Measurements from ENCODE around the gene FHIP2A.

The FHIP2A gene

GRCh38 chr10:114815791-114816190 is 5.8 kb upstream of the FHIP2A start:
- no peak for TF ChIP-seq CTCF (IDR thresholded peaks at IDR 0.05; ENCODE audit: low read depth, low read length, missing control alignments)
- H3K4me3 ChIP-seq (ENCODE audit: low read depth, low read length), result no peak overlapping the region
- no peak for DNase-seq (ENCODE audit: low read depth)

- no peak for DNase-seq (ENCODE audit: low read depth)
- TF ChIP-seq CTCF (IDR thresholded peaks at IDR 0.05; ENCODE audit: low read depth, low read length, missing control alignments), result no peak
- no peak overlapping the region for H3K4me3 ChIP-seq (ENCODE audit: low read depth, low read length)
These were observed 5.3 kb upstream of the FHIP2A start for GRCh38 chr10:114816308-114816707.

GRCh38 chr10:114819322-114819721 is 2.3 kb upstream of the FHIP2A start:
- TF ChIP-seq CTCF (IDR thresholded peaks at IDR 0.05; ENCODE audit: low read depth, low read length, missing control alignments), result no peak
- DNase-seq (ENCODE audit: low read depth), result no peak
- H3K4me3 ChIP-seq (ENCODE audit: low read depth, low read length), result no peak overlapping the region

- H3K4me3 ChIP-seq (ENCODE audit: low read depth, low read length), result peak overlapping the region; percentile 69
- TF ChIP-seq CTCF (IDR thresholded peaks at IDR 0.05; ENCODE audit: low read depth, low read length, missing control alignments), result no peak
- no peak for DNase-seq (ENCODE audit: low read depth)
These were observed 399 bp downstream of the FHIP2A start for GRCh38 chr10:114821915-114822443.

GRCh38 chr10:114822444-114823076 is 980 bp downstream of the FHIP2A start:
- peak overlapping the region; percentile 69 for H3K4me3 ChIP-seq (ENCODE audit: low read depth, low read length)
- TF ChIP-seq CTCF (IDR thresholded peaks at IDR 0.05; ENCODE audit: low read depth, low read length, missing control alignments), result no peak
- no peak for DNase-seq (ENCODE audit: low read depth)

- no peak for TF ChIP-seq CTCF (IDR thresholded peaks at IDR 0.05; ENCODE audit: low read depth, low read length, missing control alignments)
- peak overlapping the region; percentile 69 for H3K4me3 ChIP-seq (ENCODE audit: low read depth, low read length)
- no peak for DNase-seq (ENCODE audit: low read depth)
These were observed 1.5 kb downstream of the FHIP2A start for GRCh38 chr10:114823077-114823463.

- H3K4me3 ChIP-seq (ENCODE audit: low read depth, low read length), result peak overlapping the region; percentile 69; the same call in 1 of the 2 replicates
- TF ChIP-seq CTCF (IDR thresholded peaks at IDR 0.05; ENCODE audit: low read depth, low read length, missing control alignments), result no peak
- no peak for DNase-seq (ENCODE audit: low read depth)
These were observed 2.8 kb downstream of the FHIP2A start for GRCh38 chr10:114824391-114824790.

All from GM12864 (cell line).